Brain microvascular endothelial cell (primary cell): ENCODE measurements around the gene DSTN.
A peak's percentile ranks its signal among the peaks of the same experiment; 100 is the strongest.

Experiments
- DNase-seq: peaks from one replicate; pipeline ENCODE4 v3.0.0-alpha.2; 2020
- H3K27ac ChIP-seq: fragments of 250-450 bp; sonication (Bioruptor Pico); 2 replicates; pipeline ENCODE4 v1.5.1; 2020; ENCODE audit warnings: mild to moderate bottlenecking, moderate library complexity
- H3K27me3 ChIP-seq: fragments of 250-450 bp; sonication (Bioruptor Pico); replicated peaks from 2 replicates; pipeline ENCODE4 v1.5.1; 2020; ENCODE audit warnings: mild to moderate bottlenecking
- H3K36me3 ChIP-seq: fragments of 250-450 bp; sonication (Bioruptor Pico); replicated peaks from 2 replicates; pipeline ENCODE4 v1.5.1; 2020; ENCODE audit warnings: mild to moderate bottlenecking
- H3K4me3 ChIP-seq: 2 replicates; pipeline ENCODE4 v1.5.1; 2011; ENCODE audit warnings: low read depth, mild to moderate bottlenecking, control low read depth, low read length, moderate library complexity
- CTCF ChIP-seq: IDR thresholded peaks from 2 replicates; pipeline ENCODE4 v1.5.1; 2011; ENCODE audit warnings: low read depth, mild to moderate bottlenecking, moderate library complexity, low read length, control low read depth, inconsistent platforms; ENCODE audit errors: missing control alignments
- in situ Hi-C: cut with HindIII; loops from 2 replicates; pipeline ENCODE4 v1.10.0; 2017; ENCODE audit warnings: low sequenced_read_pairs, low pct_ligation_motif_present

Gene DSTN

DNA sequence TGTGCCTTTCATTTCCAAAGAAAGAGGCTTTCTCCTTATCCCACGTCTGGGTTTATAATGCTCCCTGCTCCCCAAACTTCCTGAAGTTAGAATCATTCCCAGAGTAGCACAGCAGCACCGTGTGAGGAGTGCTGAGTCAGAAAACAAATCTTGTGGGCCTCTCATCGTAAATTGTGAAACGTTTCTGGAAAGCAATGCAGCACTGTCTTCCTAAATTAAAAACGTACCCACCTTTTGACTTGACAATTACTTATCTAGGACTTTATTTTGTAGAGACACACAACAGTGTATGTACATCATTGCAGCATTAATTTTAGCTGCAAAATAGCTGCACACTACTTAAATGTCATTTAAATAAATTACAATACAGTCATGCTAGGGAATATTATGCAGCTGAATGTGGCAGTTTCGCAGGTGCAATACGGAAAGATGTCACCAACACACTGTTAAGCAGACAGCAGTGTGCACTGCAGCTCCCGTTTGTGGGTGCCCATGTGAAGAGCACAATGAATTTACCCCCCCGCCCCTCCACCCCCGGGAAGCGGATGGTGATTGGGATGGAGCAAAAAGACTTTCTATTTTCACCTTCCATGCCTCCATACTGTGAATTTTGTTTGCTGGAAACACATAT is 81.4 kb downstream of the DSTN start:
- Histone ChIP-seq H3K4me3 (no peak overlapping the region), H3K27ac (no peak overlapping the region), H3K27me3 (no peaks in the 10 kb centered on the region), H3K36me3 (peaks cover 51% of the 10 kb centered on the region)
- no peak for DNase-seq
- in situ Hi-C loops = no loop called here
- TF ChIP-seq CTCF = no peak

- in situ Hi-C loops = no loop called here
- TF ChIP-seq CTCF = no peak
- Histone ChIP-seq H3K4me3 (no peak overlapping the region), H3K36me3 (peaks cover 52% of the 10 kb centered on the region), H3K27ac (no peak overlapping the region), H3K27me3 (no peaks in the 10 kb centered on the region)
- DNase-seq = no peak
Measured at GRCh38 chr20:17651760-17652388, 82.0 kb downstream of the DSTN start.

DNA sequence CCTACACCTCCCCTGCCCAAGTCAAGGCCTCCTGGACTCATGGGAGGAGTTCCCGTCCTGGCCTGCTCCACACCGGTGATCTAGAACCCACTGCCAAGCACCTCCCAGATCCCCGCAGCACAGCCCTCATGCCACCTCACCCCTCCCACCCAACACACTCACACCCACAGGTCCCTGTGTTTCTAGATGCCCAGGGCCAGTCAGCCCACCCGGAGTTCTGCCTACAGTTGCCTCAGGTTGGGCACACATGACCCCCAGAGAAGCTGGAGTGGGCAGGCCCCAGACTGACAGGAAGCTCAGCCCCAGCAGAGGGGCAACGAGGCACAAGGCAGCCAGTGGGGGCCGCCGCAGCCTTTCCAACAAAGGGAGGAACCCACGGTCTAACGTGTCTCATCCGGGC is 82.5 kb downstream of the DSTN start:
- TF ChIP-seq CTCF = no peak
- no peak for DNase-seq
- H3K36me3 ChIP-seq = peaks cover 52% of the 10 kb centered on the region
- no peaks in the 10 kb centered on the region for H3K27me3 ChIP-seq
- in situ Hi-C loops = no loop called here
- H3K4me3 ChIP-seq = no peak overlapping the region
- H3K27ac ChIP-seq = no peak overlapping the region

- TF ChIP-seq CTCF = no peak
- no peak for DNase-seq
- in situ Hi-C loops = no loop called here
- no peak overlapping the region for H3K27ac ChIP-seq
- peaks cover 61% of the 10 kb centered on the region for H3K36me3 ChIP-seq
- no peak overlapping the region for H3K4me3 ChIP-seq
- H3K27me3 ChIP-seq = no peaks in the 10 kb centered on the region
Measured at GRCh38 chr20:17653835-17654648, 84.2 kb downstream of the DSTN start.

GRCh38 chr20:17654649-17655285 is 84.9 kb downstream of the DSTN start:
- TF ChIP-seq CTCF = peak; percentile 71
- H3K4me3 ChIP-seq = no peak overlapping the region
- peak; percentile 45 for DNase-seq
- H3K27me3 ChIP-seq = no peaks in the 10 kb centered on the region
- in situ Hi-C loops = no loop called here
- H3K27ac ChIP-seq = peak overlapping the region; percentile 34
- peaks cover 62% of the 10 kb centered on the region for H3K36me3 ChIP-seq
